Measurements from ENCODE around the gene VPS11. TPM values are rescaled to one million over a fixed set of nuclear protein-coding genes. Genes with fewer than 3 reads are reported as not detected.

VPS11 gene
- total RNA-seq (2022; extraction: Qiagen RNA extraction; ENCODE audit: low read depth): 10.7 to 13.6 TPM (median 12.8 TPM) in 5 replicates

DNA sequence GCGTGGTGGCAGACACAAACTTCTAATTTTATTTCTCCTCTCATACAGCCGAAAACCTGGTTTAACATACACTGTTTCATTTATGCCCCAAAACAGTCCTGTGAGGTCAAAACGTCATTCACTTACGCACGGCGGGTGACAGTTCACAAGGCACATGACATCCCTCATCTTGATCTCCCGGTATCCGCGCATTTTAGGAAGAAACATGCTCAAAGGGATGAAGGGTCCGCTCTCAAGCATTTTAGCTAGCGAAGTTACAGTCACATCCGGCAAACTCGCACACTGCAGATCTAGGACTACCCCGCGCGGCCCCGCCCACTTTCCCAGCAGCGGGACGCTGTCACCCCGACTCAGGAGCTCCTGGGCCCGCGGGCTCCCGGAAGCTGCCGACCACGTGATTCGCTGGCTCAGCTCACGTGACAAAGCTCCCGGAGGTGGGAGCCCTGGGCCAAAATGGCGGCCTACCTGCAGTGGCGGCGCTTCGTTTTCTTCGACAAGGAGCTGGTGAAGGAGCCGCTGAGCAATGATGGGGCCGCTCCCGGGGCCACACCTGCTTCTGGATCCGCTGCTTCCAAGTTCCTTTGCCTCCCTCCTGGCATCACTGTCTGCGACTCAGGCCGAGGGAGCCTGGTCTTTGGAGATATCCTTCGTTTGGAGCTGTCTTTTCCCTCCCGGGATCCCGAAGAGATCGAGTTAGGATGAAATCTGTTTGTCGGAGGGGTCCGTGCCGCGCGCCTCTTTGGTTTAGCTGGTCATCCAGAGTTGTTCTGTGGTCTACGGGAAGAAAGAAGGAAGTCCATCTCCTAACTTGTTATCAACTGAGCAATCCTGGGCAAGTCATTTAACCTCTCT, at the start of gene VPS11:
Gene VPS11, plus strand, starts transcription at position 448 of the 852 bp plus-strand sequence. Its CDS starts 6 bp downstream, at position 454.

DNA sequence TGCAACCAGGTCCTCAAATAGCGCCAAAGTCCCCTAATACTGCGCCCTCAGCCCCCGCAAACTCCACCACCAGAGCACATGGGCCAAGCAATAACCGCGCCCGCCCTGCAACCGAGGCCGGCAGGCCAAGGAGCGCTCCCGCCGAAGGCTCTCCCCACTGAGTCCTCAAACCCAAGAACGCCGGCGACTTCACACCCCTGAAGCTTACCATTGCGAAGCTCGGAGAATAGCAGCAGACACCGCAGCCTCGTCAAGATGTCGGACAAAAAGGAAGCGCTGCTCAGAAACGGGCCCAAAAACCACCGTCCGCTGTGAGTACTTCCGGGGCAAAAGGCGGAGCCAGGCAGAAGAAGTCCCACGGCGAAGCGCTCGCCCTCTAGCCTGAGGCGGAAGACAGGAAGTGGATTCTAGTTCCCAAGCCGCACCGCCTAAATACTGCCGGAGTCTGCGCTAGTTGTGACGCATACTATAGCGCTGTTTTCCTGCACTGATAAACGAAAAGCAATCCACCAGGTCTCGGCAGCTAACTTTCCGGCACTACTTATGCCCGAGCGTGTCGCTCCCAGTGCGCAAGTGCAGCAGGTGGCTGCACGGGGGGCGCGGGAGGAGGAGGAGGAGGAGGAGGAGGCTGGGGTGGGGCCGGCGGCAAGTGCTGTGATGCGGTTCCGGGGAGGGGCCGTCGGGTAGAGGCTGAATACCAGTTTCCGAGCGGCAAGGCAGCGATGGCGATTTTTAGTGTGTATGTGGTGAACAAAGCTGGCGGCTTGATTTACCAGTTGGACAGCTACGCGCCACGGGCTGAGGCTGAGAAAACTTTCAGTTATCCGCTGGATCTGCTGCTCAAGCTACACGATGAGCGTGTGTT, 49.3 kb upstream of the VPS11 start, which contains the start of the genes RPS25 and TRAPPC4:
Gene RPS25, minus strand, starts transcription at position 270 of the 865 bp plus-strand sequence. Its CDS starts 59 bp downstream, at position 211.
Gene TRAPPC4, plus strand, starts transcription at position 693 of the 865 bp plus-strand sequence. Its CDS starts 30 bp downstream, at position 723.

DNA sequence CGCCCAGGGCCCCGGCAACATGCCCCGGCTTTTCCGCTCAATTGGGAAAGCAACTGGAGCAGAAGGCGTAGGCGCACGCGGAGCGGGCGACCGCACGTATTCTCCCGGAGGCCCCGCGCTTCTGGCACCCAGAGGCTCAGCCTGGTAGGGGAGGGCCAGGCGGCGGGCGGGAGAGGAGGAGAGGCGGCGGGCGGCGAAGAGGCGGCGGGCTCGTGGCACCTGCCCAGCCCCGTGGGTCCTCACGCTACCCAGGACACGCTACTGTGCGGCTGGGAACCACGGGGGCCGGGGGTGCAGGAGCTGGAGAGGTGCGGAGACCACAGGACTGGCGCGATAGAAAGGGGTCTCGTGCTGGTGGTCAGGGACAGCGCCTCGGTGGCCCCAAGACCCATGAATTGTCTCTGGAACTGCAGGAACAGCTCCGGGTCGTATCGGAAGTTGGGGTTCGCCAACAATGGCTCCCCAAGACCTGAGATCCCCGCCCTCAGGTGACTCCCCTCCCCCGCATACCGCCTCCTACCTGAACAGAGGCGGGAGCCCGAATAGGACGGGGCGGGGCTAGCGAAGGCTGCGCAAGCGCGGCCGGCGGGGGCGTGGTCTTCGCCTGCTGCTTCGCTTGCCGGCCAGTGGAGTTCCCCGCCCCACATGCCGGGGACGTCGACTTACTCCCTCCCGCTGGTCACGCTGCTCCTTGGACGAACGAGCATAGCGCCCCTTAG, 37.1 kb upstream of the VPS11 start, which contains the start of gene SLC37A4:
Gene SLC37A4, minus strand, starts transcription at position 549 of the 719 bp plus-strand sequence.

DNA sequence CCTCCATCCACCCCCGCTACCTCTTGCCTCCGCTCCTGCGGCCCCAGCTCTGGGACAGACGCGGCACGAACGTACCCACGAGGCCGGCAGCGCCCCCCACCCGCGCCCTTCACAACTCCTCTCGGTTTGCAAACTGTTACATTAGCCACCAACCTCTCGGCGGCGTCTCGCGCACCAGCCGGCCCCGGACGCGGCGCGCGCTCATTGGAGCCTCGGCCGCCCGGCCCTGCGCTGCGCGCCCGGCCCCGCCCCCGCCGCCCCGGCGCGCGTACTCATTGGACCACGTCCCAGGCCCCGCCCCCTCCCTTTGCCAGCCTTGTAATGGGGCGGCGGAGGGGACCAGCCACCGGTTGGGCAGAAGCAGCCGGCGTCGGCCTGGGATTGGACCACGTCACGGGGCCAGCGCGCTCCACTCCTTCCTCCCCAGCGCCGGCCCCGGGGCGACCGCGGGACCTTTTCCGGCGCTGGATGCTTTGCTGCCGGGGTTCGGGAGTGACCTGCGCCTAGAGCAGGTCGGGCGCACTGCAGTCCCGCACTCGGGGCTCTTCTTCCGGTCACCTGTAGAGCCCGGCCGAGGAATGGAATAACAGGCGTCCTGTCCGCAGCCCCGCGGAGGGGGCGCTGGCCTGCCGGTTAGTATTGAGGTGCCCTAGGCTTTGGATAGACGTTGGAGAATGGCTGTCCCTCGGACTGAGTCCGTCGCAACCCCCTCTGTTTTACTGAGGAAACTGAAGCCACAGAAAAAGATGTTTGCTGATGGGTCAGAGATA, 10.4 kb upstream of the VPS11 start, which contains the start of gene HYOU1:
Gene HYOU1, minus strand, starts transcription at position 206 of the 770 bp plus-strand sequence. CDS start 1,045 bp downstream, outside the sequence.

DNA sequence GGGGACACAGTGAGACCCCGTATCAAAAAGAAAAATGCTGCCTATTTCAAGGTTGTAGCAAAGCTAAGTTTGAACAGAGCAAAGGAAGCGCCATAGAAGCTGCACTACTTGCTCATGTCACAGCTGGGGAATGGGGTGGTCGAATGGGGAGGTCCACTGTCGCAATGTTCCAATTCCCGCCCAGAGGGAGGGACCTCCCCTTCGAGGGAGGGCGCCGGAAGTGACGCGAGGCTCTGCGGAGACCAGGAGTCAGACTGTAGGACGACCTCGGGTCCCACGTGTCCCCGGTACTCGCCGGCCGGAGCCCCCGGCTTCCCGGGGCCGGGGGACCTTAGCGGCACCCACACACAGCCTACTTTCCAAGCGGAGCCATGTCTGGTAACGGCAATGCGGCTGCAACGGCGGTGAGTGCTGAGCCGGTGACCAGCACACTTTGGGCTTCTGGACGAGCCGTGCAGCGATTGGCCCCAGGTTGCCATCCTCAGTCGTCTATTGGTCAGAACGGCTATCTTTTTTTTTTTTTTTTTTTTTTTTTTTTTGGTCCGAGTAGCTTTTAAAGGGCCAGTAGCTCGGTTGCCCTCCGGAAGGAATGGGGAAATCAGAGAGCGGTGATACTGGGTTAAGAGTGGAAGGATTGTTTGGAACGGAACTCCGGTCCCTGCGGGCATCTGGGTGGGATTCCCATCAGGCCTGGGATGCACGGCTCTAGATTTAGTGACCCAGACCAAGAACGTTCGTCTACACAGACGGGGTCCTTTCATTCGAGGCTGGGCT, 17.2 kb downstream of the VPS11 start, which contains the start of gene HMBS:
Gene HMBS, plus strand, starts transcription at position 219 of the 774 bp plus-strand sequence. Its CDS starts 153 bp downstream, at position 372.

DNA sequence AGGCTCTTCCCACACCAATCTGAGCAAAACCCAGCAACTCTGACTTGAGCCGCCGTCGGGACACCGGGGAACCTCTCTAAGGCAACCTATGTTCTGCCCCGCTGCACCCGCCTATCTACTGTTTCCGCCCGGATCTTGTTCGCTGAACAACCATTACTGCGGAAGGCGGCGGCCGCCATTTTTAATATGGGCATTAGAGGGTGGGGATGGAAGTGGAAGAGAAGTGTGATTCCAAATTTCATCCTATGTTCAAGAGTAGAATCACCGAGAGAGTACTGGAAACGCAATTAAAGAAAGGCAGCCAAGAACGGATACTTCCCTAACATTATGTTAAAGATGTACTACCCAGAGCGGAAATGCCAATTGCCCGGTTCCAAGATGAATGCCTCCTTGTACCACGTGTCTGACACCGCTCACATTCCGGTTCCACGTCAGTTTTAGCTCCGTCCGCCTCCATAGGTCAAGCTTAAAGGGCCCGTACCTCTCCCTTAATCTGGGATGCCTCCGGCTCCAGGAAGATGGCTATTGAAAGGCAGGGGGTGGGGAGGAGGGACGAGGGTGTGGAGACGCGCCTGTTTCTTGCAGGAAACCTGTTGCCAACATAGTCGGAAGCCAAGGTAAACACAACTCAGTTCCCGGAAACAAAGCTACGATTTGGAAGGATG, 34.3 kb downstream of the VPS11 start, which contains the start of gene DPAGT1:
Gene DPAGT1, minus strand, starts transcription at position 95 of the 665 bp plus-strand sequence. CDS start 198 bp downstream, outside the sequence.

DNA sequence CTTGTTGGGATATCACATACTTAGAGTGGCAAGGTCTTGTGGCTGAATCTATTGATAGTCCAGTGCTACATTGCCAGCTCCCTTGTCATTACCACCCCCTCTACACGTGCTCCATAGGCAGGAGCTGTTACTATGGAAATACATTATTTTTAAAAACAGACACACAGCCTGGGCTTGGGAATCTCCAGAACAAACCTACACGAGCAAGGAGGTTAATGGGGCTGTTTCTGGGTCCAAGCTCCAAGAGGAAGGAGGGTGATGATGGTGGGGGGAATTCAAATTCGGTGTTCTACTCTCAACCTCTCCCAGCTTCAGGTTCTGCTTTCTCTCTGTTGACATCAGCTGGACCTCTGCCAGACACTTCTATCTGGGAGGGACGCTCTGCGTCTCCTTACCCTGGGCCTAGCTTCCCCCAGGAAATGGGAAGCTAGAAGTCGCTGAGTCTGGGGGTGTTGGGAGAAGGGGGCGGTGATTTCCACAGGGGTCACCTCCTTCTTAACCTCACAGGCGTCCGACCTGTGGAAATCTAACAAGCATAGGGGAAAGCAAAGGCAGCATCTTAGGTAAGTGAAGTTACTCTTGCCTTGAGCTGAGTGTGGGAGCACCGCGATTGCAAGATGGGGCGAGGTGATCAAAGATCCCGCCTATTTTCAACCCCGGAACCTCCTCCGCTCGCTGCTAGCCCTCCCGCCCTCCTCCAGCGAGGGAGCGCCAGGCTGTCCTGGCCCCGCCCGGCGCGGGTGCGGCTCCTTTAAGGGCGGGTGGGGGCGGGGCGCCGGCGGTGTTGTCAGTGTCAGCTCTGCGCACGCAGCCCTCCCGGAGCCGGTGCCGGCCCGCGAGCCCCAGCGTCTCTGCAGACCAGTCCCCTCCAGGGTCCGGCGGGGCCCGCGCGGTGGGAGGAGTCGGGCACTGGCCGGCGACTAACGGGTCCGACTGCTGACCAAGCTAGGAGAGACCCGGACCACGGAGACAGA, 39.2 kb downstream of the VPS11 start, which contains the start of gene C2CD2L:
Gene C2CD2L, plus strand, starts transcription at position 781 of the 974 bp plus-strand sequence. CDS start 398 bp downstream, outside the sequence.

DNA sequence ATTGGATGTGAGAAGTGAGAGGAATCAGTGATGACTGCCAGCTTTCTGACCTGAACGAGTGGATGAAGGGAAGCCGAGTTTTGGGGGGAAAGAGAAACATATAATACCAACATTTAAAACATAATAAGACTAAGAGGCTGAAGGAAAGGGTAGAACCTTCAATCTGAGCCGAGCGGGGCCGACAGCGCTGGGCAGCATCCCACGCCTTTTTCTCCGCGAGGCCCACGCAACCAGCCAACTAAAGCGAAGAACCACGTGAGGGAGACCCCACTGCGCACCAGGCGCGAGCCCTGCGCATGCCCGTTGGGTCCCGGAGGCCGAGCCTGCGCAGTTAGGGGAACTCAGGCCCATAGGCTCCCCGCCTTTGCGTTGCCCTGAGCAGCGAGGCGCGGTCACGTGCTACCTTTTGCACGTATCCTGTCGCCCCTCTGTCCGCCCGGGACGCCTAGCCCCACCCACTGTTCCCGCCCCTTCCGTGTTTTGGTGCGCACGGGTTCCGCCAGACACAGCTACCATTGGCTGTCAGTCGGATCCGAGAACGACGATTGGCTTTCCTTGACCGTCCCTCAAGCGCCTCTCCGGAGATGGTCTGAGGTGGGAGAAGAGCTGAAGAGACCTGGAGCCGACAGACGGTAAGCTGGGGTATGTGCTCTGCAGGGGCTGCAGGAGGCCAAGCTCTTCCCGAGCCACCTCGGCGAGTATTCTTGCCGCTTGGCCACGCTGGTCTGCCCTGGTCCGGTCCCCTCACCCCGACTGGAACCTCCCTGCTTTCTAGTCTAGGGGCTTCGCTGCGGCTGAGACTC, 53.6 kb downstream of the VPS11 start, which contains the start of gene HINFP:
Gene HINFP, plus strand, starts transcription at position 573 of the 803 bp plus-strand sequence. CDS start 5,365 bp downstream, outside the sequence.

Other genes with a start within 250 kb of the VPS11 start
- 0.07 to 0.24 TPM (median 0.20 TPM) in 5 replicates for gene CXCR5, start 183.9 kb upstream of the VPS11 start, total RNA-seq (2022; extraction: Qiagen RNA extraction; ENCODE audit: low read depth)
- gene BCL9L, start 141.9 kb upstream of the VPS11 start, total RNA-seq (2022; extraction: Qiagen RNA extraction; ENCODE audit: low read depth): 86.6 to 141 TPM (median 122 TPM) in 5 replicates
- gene UPK2, start 111.5 kb upstream of the VPS11 start, total RNA-seq (2022; extraction: Qiagen RNA extraction; ENCODE audit: low read depth): 0.53 to 0.94 TPM (median 0.81 TPM) in 5 replicates
- not detected in 5 replicates for gene FOXR1, start 96.1 kb upstream of the VPS11 start, total RNA-seq (2022; extraction: Qiagen RNA extraction; ENCODE audit: low read depth)
- gene CENATAC, start 69.7 kb upstream of the VPS11 start, total RNA-seq (2022; extraction: Qiagen RNA extraction; ENCODE audit: low read depth): 10.0 to 18.0 TPM (median 11.3 TPM) in 5 replicates
- 759 to 1,109 TPM (median 829 TPM) in 5 replicates for gene RPS25, start 49.5 kb upstream of the VPS11 start, total RNA-seq (2022; extraction: Qiagen RNA extraction; ENCODE audit: low read depth)
- gene TRAPPC4, start 49.1 kb upstream of the VPS11 start, total RNA-seq (2022; extraction: Qiagen RNA extraction; ENCODE audit: low read depth): 57.0 to 64.6 TPM (median 62.7 TPM) in 5 replicates
- gene SLC37A4, start 36.9 kb upstream of the VPS11 start, total RNA-seq (2022; extraction: Qiagen RNA extraction; ENCODE audit: low read depth): 10.3 to 11.8 TPM (median 11.0 TPM) in 5 replicates
- 46.0 to 54.7 TPM (median 51.4 TPM) in 5 replicates for gene HYOU1, start 10.6 kb upstream of the VPS11 start, total RNA-seq (2022; extraction: Qiagen RNA extraction; ENCODE audit: low read depth)
- gene HMBS, start 17.1 kb downstream of the VPS11 start, total RNA-seq (2022; extraction: Qiagen RNA extraction; ENCODE audit: low read depth): 45.9 to 53.9 TPM (median 52.6 TPM) in 5 replicates
- 35.9 to 44.7 TPM (median 42.6 TPM) in 5 replicates for gene DPAGT1, start 34.0 kb downstream of the VPS11 start, total RNA-seq (2022; extraction: Qiagen RNA extraction; ENCODE audit: low read depth)
- 5.2 to 7.0 TPM (median 6.6 TPM) in 5 replicates for gene C2CD2L, start 39.5 kb downstream of the VPS11 start, total RNA-seq (2022; extraction: Qiagen RNA extraction; ENCODE audit: low read depth)
- gene HINFP, start 53.8 kb downstream of the VPS11 start, total RNA-seq (2022; extraction: Qiagen RNA extraction; ENCODE audit: low read depth): 10.4 to 11.9 TPM (median 10.9 TPM) in 5 replicates
- 0.19 to 0.36 TPM (median 0.25 TPM) in 5 replicates for gene ABCG4, start 81.2 kb downstream of the VPS11 start, total RNA-seq (2022; extraction: Qiagen RNA extraction; ENCODE audit: low read depth)
- gene NLRX1, start 100.9 kb downstream of the VPS11 start, total RNA-seq (2022; extraction: Qiagen RNA extraction; ENCODE audit: low read depth): 9.3 to 11.7 TPM (median 11.5 TPM) in 5 replicates
- gene NHERF4, start 117.7 kb downstream of the VPS11 start, total RNA-seq (2022; extraction: Qiagen RNA extraction; ENCODE audit: low read depth): 0.07 to 0.25 TPM (median 0.17 TPM) in 3 of 5 replicates, not detected in the others
- gene CBL, start 138.5 kb downstream of the VPS11 start, total RNA-seq (2022; extraction: Qiagen RNA extraction; ENCODE audit: low read depth): 7.8 to 11.6 TPM (median 10.8 TPM) in 5 replicates
- gene MCAM, start 249.3 kb downstream of the VPS11 start, total RNA-seq (2022; extraction: Qiagen RNA extraction; ENCODE audit: low read depth): 10.4 to 13.7 TPM (median 11.8 TPM) in 5 replicates